ENCODE measurements around the gene NFE2L2. TPM values are rescaled to one million over a fixed set of nuclear protein-coding genes. Genes with fewer than 3 reads are reported as not detected.

NFE2L2 gene
- total RNA-seq, 1 donor: 127 TPM

- DNase-seq (ENCODE audit: low read depth): peak; percentile 75
- H3K4me3 ChIP-seq (ENCODE audit: low read depth, low read length): no peak overlapping the region
- TF ChIP-seq CTCF (IDR thresholded peaks at IDR 0.05; ENCODE audit: insufficient read depth, low read length): no peak
Observed at GRCh38 chr2:177245010-177245422, 19.5 kb downstream of the NFE2L2 start.

GRCh38 chr2:177244244-177244771 is 20.2 kb downstream of the NFE2L2 start:
- no peak for DNase-seq (ENCODE audit: low read depth)
- no peak for TF ChIP-seq CTCF (IDR thresholded peaks at IDR 0.05; ENCODE audit: insufficient read depth, low read length)

GRCh38 chr2:177243476-177243875 is 21.1 kb downstream of the NFE2L2 start:
- DNase-seq (ENCODE audit: low read depth): no peak
- no peak for TF ChIP-seq CTCF (IDR thresholded peaks at IDR 0.05; ENCODE audit: insufficient read depth, low read length)
- H3K4me3 ChIP-seq (ENCODE audit: low read depth, low read length): no peak overlapping the region

More at GRCh38 chr2:177244244-177244771, 20.2 kb downstream of the NFE2L2 start:
- no peak overlapping the region for H3K4me3 ChIP-seq (ENCODE audit: low read depth, low read length)

- H3K4me3 ChIP-seq (ENCODE audit: low read depth, low read length): peak overlapping the region; percentile 29
- TF ChIP-seq CTCF (IDR thresholded peaks at IDR 0.05; ENCODE audit: insufficient read depth, low read length): no peak
- DNase-seq (ENCODE audit: low read depth): no peak
Observed at GRCh38 chr2:177243073-177243472, 21.5 kb downstream of the NFE2L2 start.

GRCh38 chr2:177242121-177242987 is 22.2 kb downstream of the NFE2L2 start:
- no peak for TF ChIP-seq CTCF (IDR thresholded peaks at IDR 0.05; ENCODE audit: insufficient read depth, low read length)
- peak; percentile 98 for DNase-seq (ENCODE audit: low read depth)
- H3K4me3 ChIP-seq (ENCODE audit: low read depth, low read length): peak overlapping the region; percentile 39

- no peak for DNase-seq (ENCODE audit: low read depth)
- peak overlapping the region; percentile 39 for H3K4me3 ChIP-seq (ENCODE audit: low read depth, low read length)
- TF ChIP-seq CTCF (IDR thresholded peaks at IDR 0.05; ENCODE audit: insufficient read depth, low read length): no peak
Observed at GRCh38 chr2:177241711-177242120, 22.8 kb downstream of the NFE2L2 start.
